ENCODE data around the gene SLFN12L.
"Not testable (repeated sequence)": the region's sequence is repeated elsewhere in the genome, so short reads cannot be mapped to it uniquely, and the experiment has no call there.

The SLFN12L gene

GRCh38 chr17:35555691-35556090 is 18.2 kb upstream of the SLFN12L start:
- 0 out of 2 replicates have a peak, but pooled peaks cover 4% of the 10 kb centered on the region for H3K4me1 ChIP-seq (ENCODE audit: insufficient read depth, low read length)
- no peaks in the 10 kb centered on the region for H3K36me3 ChIP-seq (ENCODE audit: insufficient read depth, low read length)
- H3K9ac ChIP-seq (ENCODE audit: low read depth, low read length): no peak overlapping the region
- H3K9me3 ChIP-seq (ENCODE audit: control insufficient read depth, insufficient read depth, low read length): no peaks in the 10 kb centered on the region

DNA sequence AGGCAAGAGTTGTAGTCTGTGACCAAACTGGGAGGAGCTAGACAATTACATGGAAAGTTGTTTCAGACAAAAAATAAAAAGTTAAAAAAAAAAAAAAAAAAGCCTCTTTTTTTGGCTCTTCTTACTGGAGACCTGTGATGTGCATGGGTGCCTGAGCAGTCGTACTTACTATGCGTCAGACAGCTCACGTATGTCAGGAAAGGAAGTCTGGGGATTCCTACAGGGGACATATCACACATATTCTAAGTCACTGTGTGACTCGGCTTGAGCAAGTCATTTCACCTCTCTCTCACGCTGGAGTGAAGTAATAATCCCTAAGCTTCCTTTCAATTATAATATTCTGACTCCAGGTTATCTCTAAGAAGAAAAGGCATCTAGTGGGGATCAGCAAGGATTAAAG is 17.2 kb upstream of the SLFN12L start:
- no peaks in the 10 kb centered on the region for H3K36me3 ChIP-seq (ENCODE audit: insufficient read depth, low read length)
- no peaks in the 10 kb centered on the region for H3K9me3 ChIP-seq (ENCODE audit: control insufficient read depth, insufficient read depth, low read length)
- H3K4me1 ChIP-seq (ENCODE audit: insufficient read depth, low read length): 0 out of 2 replicates have a peak, but pooled peaks cover 4% of the 10 kb centered on the region
- no peak overlapping the region for H3K9ac ChIP-seq (ENCODE audit: low read depth, low read length)

DNA sequence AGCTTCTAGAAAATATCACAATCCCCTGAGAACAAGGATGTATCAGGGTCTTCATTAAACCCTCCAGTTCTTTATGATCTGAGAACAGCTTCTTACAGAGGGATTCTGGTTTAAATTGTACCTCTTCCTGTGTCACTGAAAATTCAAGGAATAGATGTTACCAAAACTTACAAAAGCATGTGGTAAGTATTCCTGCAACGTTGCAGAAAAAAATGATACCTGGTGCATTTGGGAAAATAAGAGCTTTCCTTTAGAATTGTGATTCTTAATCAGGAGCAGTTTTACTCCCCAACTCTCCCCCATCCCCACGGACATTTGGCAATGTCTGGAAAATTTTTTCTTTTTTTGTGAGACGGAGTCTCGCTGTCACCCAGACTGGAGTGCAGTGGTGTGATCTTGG is 15.8 kb upstream of the SLFN12L start:
- no peak overlapping the region for H3K9ac ChIP-seq (ENCODE audit: low read depth, low read length)
- 0 out of 2 replicates have a peak, but pooled peaks cover 4% of the 10 kb centered on the region for H3K4me1 ChIP-seq (ENCODE audit: insufficient read depth, low read length)
- H3K9me3 ChIP-seq (ENCODE audit: control insufficient read depth, insufficient read depth, low read length): no peaks in the 10 kb centered on the region
- no peaks in the 10 kb centered on the region for H3K36me3 ChIP-seq (ENCODE audit: insufficient read depth, low read length)

- H3K4me1 ChIP-seq (ENCODE audit: insufficient read depth, low read length): 0 out of 2 replicates have a peak, but pooled peaks cover 3% of the 10 kb centered on the region
- H3K9me3 ChIP-seq (ENCODE audit: control insufficient read depth, insufficient read depth, low read length): no peaks in the 10 kb centered on the region
- H3K36me3 ChIP-seq (ENCODE audit: insufficient read depth, low read length): no peaks in the 10 kb centered on the region
- no peak overlapping the region for H3K9ac ChIP-seq (ENCODE audit: low read depth, low read length)
These were observed 11.5 kb upstream of the SLFN12L start for GRCh38 chr17:35548978-35549377.

DNA sequence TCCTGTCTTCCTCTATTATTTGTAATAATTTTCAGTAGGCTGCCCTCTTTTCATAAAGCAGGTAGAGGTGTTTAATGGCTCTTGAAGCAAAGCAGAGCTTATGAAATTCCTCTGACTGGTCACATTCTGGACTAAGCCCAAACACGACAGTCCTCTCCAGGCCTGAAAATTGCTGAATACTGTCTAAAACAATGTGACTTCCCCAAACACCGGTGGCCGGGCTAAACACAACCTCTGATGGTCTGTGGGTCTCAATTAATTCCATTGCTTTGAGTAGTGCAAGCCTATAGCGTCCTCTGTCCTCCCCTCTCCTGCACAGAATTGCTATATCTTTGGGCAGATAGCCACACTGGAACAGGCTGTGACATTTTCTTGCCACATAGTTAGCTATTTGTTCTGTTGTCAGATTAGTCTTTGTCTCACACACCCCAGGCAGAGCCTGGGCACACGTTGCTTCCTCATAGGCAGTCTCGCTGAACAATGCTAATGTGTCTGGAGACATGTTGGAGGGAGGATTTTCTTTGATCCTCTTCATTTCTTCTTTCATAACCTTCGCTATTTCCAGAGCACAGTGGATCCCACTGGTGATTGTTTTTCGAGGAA is 10.8 kb upstream of the SLFN12L start:
- Histone ChIP-seq H3K4me1 (ENCODE audit: insufficient read depth, low read length) (no peaks in the 10 kb centered on the region), H3K9me3 (ENCODE audit: control insufficient read depth, insufficient read depth, low read length) (no peaks in the 10 kb centered on the region), H3K9ac (ENCODE audit: low read depth, low read length) (no peak overlapping the region), H3K36me3 (ENCODE audit: insufficient read depth, low read length) (no peaks in the 10 kb centered on the region)

GRCh38 chr17:35546487-35546886 is 9.0 kb upstream of the SLFN12L start:
- H3K9ac ChIP-seq (ENCODE audit: low read depth, low read length): no peak overlapping the region
- no peaks in the 10 kb centered on the region for H3K9me3 ChIP-seq (ENCODE audit: control insufficient read depth, insufficient read depth, low read length)
- no peaks in the 10 kb centered on the region for H3K36me3 ChIP-seq (ENCODE audit: insufficient read depth, low read length)

DNA sequence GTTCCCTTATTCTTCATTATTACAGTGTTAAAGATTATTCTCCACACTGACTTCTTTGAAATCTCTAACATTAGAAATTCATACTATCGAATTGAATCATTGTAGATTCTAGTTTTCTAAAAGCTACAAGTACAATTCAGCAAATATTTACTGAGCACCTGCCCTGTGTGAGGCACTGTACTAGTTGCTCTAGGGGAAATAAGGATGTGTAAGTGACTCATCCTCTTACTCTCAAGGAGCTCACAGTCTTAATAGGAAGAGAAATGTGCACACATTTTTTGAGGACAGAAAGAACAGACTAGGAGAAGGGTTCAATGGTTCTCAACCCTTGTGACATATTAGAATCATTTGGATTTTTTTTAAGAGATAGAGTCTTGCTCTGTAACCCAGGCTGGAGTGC is 7.7 kb upstream of the SLFN12L start:
- H3K36me3 ChIP-seq (ENCODE audit: insufficient read depth, low read length): no peaks in the 10 kb centered on the region
- no peak overlapping the region for H3K9ac ChIP-seq (ENCODE audit: low read depth, low read length)
- no peaks in the 10 kb centered on the region for H3K4me1 ChIP-seq (ENCODE audit: insufficient read depth, low read length)
- no peaks in the 10 kb centered on the region for H3K9me3 ChIP-seq (ENCODE audit: control insufficient read depth, insufficient read depth, low read length)

More at GRCh38 chr17:35546487-35546886, 9.0 kb upstream of the SLFN12L start:
- H3K4me1 ChIP-seq (ENCODE audit: insufficient read depth, low read length): no peaks in the 10 kb centered on the region

DNA sequence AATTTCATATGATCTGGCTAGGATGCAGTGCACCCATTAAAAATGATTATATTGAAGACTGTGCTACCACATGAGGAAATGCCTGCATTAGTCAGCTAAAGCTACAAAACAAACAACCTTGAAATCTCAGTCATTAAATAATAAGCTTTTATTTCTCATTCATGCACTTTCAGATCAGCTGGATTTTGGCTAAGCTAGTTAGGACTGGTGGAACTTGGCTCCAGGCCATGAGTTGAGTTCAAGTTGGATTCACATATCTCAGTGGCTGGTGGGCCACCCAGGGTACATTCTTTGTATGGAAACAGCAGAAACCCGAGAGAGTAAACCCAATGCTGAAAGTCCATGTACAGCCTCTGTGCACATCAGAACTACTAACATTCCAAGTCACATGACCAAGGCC is 6.4 kb upstream of the SLFN12L start:
- no peaks in the 10 kb centered on the region for H3K9me3 ChIP-seq (ENCODE audit: control insufficient read depth, insufficient read depth, low read length)
- no peaks in the 10 kb centered on the region for H3K36me3 ChIP-seq (ENCODE audit: insufficient read depth, low read length)
- H3K9ac ChIP-seq (ENCODE audit: low read depth, low read length): no peak overlapping the region
- H3K4me1 ChIP-seq (ENCODE audit: insufficient read depth, low read length): no peaks in the 10 kb centered on the region

- H3K4me1 ChIP-seq (ENCODE audit: insufficient read depth, low read length): no peaks in the 10 kb centered on the region
- no peaks in the 10 kb centered on the region for H3K9me3 ChIP-seq (ENCODE audit: control insufficient read depth, insufficient read depth, low read length)
- H3K36me3 ChIP-seq (ENCODE audit: insufficient read depth, low read length): no peaks in the 10 kb centered on the region
- no peak overlapping the region for H3K9ac ChIP-seq (ENCODE audit: low read depth, low read length)
These were observed 5.5 kb upstream of the SLFN12L start for GRCh38 chr17:35542990-35543389.

GRCh38 chr17:35541434-35541833 is 4.0 kb upstream of the SLFN12L start:
- H3K4me1 ChIP-seq (ENCODE audit: insufficient read depth, low read length): no peaks in the 10 kb centered on the region
- no peaks in the 10 kb centered on the region for H3K36me3 ChIP-seq (ENCODE audit: insufficient read depth, low read length)
- no peaks in the 10 kb centered on the region for H3K9me3 ChIP-seq (ENCODE audit: control insufficient read depth, insufficient read depth, low read length)
- H3K9ac ChIP-seq (ENCODE audit: low read depth, low read length): no peak overlapping the region

- Histone ChIP-seq H3K36me3 (ENCODE audit: insufficient read depth, low read length) (no peaks in the 10 kb centered on the region), H3K4me1 (ENCODE audit: insufficient read depth, low read length) (no peaks in the 10 kb centered on the region), H3K9me3 (ENCODE audit: control insufficient read depth, insufficient read depth, low read length) (no peaks in the 10 kb centered on the region), H3K9ac (ENCODE audit: low read depth, low read length) (no peak overlapping the region)
These were observed 3.3 kb upstream of the SLFN12L start for GRCh38 chr17:35540589-35541404.

DNA sequence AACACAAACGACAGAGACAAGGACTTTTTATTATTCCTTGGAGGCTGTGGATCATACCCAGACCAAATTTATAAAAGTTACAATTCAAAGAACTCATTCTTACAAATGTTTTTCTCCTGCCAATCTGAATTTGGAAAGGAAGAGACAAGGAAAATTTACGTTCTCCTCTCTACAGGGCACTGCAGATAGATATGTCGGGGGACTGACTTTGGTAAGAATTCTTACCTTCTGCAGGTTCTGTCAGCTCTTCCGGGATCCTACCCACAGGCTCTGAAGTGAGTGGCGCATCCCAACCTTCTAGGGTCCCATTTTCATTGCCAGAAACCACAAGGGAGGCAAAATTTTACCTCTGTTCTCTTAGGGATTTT is 2.2 kb upstream of the SLFN12L start:
- Histone ChIP-seq H3K9ac (ENCODE audit: low read depth, low read length) (no peak overlapping the region), H3K9me3 (ENCODE audit: control insufficient read depth, insufficient read depth, low read length) (no peaks in the 10 kb centered on the region), H3K4me1 (ENCODE audit: insufficient read depth, low read length) (no peaks in the 10 kb centered on the region), H3K36me3 (ENCODE audit: insufficient read depth, low read length) (no peaks in the 10 kb centered on the region)

DNA sequence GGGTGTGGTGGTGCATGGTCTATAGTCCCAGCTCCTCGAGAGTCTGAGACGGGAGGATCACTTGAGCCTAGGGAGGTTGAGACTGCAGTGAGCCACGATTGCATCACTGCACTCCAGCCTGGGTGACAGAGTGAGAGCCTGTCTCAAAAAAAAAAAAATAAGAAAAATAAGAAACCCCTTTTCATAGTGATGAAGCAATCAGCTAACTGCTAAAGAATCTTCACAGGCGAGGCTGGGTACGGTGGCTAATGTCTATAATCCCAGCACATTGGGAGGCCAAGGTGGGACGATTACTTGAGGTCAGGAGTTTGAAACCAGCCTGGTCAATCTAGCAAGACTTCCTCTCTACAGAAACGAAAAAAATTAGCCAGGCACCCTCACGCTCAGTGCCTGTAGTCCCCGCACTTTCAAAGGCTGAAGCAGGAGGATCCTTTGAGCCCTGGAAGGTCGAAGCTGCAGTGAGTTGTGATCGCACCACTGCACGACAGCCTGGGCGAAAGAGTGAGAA is 760 bp downstream of the SLFN12L start:
- Histone ChIP-seq H3K9me3 (ENCODE audit: control insufficient read depth, insufficient read depth, low read length) (no peaks in the 10 kb centered on the region), H3K36me3 (ENCODE audit: insufficient read depth, low read length) (no peaks in the 10 kb centered on the region), H3K9ac (ENCODE audit: low read depth, low read length) (no peak overlapping the region), H3K4me1 (ENCODE audit: insufficient read depth, low read length) (no peaks in the 10 kb centered on the region)

GRCh38 chr17:35535406-35535805 is 2.1 kb downstream of the SLFN12L start:
- not testable (repeated sequence) for H3K9me3 ChIP-seq (ENCODE audit: control insufficient read depth, insufficient read depth, low read length); H3K4me1 ChIP-seq (ENCODE audit: insufficient read depth, low read length); H3K9ac ChIP-seq (ENCODE audit: low read depth, low read length); H3K36me3 ChIP-seq (ENCODE audit: insufficient read depth, low read length)

- Histone ChIP-seq H3K9me3 (ENCODE audit: control insufficient read depth, insufficient read depth, low read length) (no peaks in the 10 kb centered on the region), H3K9ac (ENCODE audit: low read depth, low read length) (no peak overlapping the region), H3K36me3 (ENCODE audit: insufficient read depth, low read length) (no peaks in the 10 kb centered on the region), H3K4me1 (ENCODE audit: insufficient read depth, low read length) (no peaks in the 10 kb centered on the region)
These were observed 2.8 kb downstream of the SLFN12L start for GRCh38 chr17:35534576-35535093.
